Transverse colon (tissue), 4 donors: ENCODE measurements around the gene DCAF8. TPM values are rescaled to one million over a fixed set of nuclear protein-coding genes. Genes with fewer than 3 reads are reported as not detected.

ENCODE experiments used
- DNase-seq: peaks from one replicate; pipeline ENCODE4 v3.0.0-alpha.2; 2019
- H3K27ac ChIP-seq, 4 donors: fragments of 200-600 bp; sonication (generic); 2 replicates each; pipeline ENCODE4 v1.5.1; 2016 to 2018; ENCODE audit warnings: inconsistent platforms in 4 of 4
- H3K27me3 ChIP-seq: fragments of 200-600 bp; sonication (generic); 2 replicates; pipeline ENCODE4 v1.5.1; 2017; ENCODE audit warnings: inconsistent platforms
- H3K36me3 ChIP-seq, 4 donors: fragments of 200-600 bp; sonication (generic); 2 replicates each; pipeline ENCODE4 v1.5.1; 2017 to 2019; ENCODE audit warnings: inconsistent platforms in 4 of 4
- H3K4me1 ChIP-seq, 4 donors: fragments of 200-600 bp; sonication (generic); 2 replicates each; pipeline ENCODE4 v1.5.1; 2017 to 2020; ENCODE audit warnings: inconsistent platforms in 4 of 4
- H3K4me3 ChIP-seq, 4 donors: fragments of 200-600 bp; sonication (generic); 1 replicate in 1 of 4; 2 replicates in 3 of 4; pipeline versions ENCODE4 v1.5.1 to v1.6.1; 2017 to 2019; ENCODE audit warnings: inconsistent platforms in 4 of 4
- H3K9me3 ChIP-seq, 2 donors: fragments of 200-600 bp; sonication (generic); 2 replicates each; pipeline ENCODE4 v1.5.1; 2017 to 2019; ENCODE audit warnings: inconsistent platforms in 2 of 2
- CTCF ChIP-seq, 5 experiments: fragments of 200-600 bp in 3 of 5; fragments of 450-650 bp in 2 of 5; sonication (generic) in 3 of 5; IDR thresholded peaks; 1 replicate in 2 of 5; 2 replicates in 3 of 5; pipeline ENCODE4 v1.5.1; 2016 to 2017; ENCODE audit warnings: antibody characterized with exemption in 5 of 5, inconsistent platforms in 3 of 5, mild to moderate bottlenecking in 2 of 5, moderate library complexity in 1 of 5
- EP300 ChIP-seq: sonication (generic); formaldehyde crosslinking; IDR thresholded peaks from one replicate; pipeline ENCODE4 v1.6.1; 2017; ENCODE audit warnings: antibody characterized with exemption, low read depth
- POLR2A ChIP-seq: fragments of 450-650 bp; IDR thresholded peaks from one replicate; pipeline ENCODE4 v1.6.1; 2016; ENCODE audit warnings: antibody characterized with exemption, mild to moderate bottlenecking, moderate library complexity
- POLR2AphosphoS5 ChIP-seq, 3 donors: sonication (generic); formaldehyde crosslinking; IDR thresholded peaks; one replicate each; pipeline ENCODE4 v1.6.1; 2016; ENCODE audit warnings: antibody characterized with exemption in 3 of 3
- WGBS, 2 donors: methylation state at CpG; one replicate each; pipeline ENCODE4 v1.1.5; 2018; ENCODE audit warnings: low coverage in 1 of 2; 5-methylcytosine and 5-hydroxymethylcytosine counted together
- in situ Hi-C, 4 donors: fragments of 200-750 bp; cut with MboI; loops; one replicate each; pipeline versions ENCODE4 v1.15.0 to v1.15.1; 2017; ENCODE audit warnings: low sequenced_read_pairs in 3 of 4, low pct_ligation_motif_present in 1 of 4, low pct_unique_long_range_greater_than_20kb in 1 of 4
- intact Hi-C: fragments of 100-400 bp; cut with DNase I; formaldehyde crosslinking; loops from one replicate; pipeline ENCODE4 v1.15.1; 2023; ENCODE audit warnings: low total_unique reads
- total RNA-seq, 4 donors: library from RNA; depleted of rRNA; stranded (reverse); fragments of >200 nt; gene quantifications; one replicate each; pipeline ENCODE4 v1.1.0, GENCODE V29; 2016

DCAF8 gene
- total RNA-seq, 4 donors from 2014 or later = 128 to 279 (median 137) TPM

GRCh38 chr1:160284220-160284781 lies 22.0 kb upstream of the DCAF8 start:
- DNase-seq = peak; percentile 41
- H3K27me3 ChIP-seq = no peaks in the 10 kb centered on the region
- peak overlapping the region; percentile 86 to 100 (median 93) for H3K4me3 ChIP-seq
- intact Hi-C loops = no loop called here
- H3K9me3 ChIP-seq = no peaks in the 10 kb centered on the region
- peaks cover 0 to 37% (median 16%) of the 10 kb centered on the region in 4 donors for H3K36me3 ChIP-seq
- H3K27ac ChIP-seq = peak overlapping the region; percentile 88 to 96 (median 91)
- peaks cover 11 to 23% (median 14%) of the 10 kb centered on the region in 4 donors for H3K4me1 ChIP-seq
- 1 to 5% methylated on average over 9 to 15 of the region's 15 CpGs for WGBS, 2 donors
- in situ Hi-C loops = loop anchor here in 1 of 4 donors (25.0 kb wide), 1 partner anchor 97 kb away; the partner anchor contains the start of gene CASQ1
- peak in 2 of 3 donors; percentile 67 to 72 for TF ChIP-seq POLR2AphosphoS5 (IDR thresholded peaks at IDR 0.05)
- no peak for TF ChIP-seq EP300
- peak; percentile 44 for TF ChIP-seq POLR2A

- peaks cover 11 to 23% (median 14%) of the 10 kb centered on the region in 4 donors for H3K4me1 ChIP-seq
- in situ Hi-C loops (loop anchor here in 1 of 4 donors (25.0 kb wide), 1 partner anchor 96 kb away; the partner anchor contains the start of gene CASQ1), intact Hi-C loops (no loop called here)
- H3K27ac ChIP-seq = no peak overlapping the region
- H3K36me3 ChIP-seq = peaks cover 0 to 39% (median 20%) of the 10 kb centered on the region in 4 donors
- 82 to 92% methylated on average over 1 to 7 of the region's 7 CpGs for WGBS, 2 donors
- no peak for DNase-seq
- TF ChIP-seq POLR2AphosphoS5 (IDR thresholded peaks at IDR 0.05) (no peak), POLR2A (no peak), EP300 (no peak), CTCF (IDR thresholded peaks at IDR 0.05) (no peak)
- H3K9me3 ChIP-seq = no peaks in the 10 kb centered on the region
- H3K4me3 ChIP-seq = no peak overlapping the region
- H3K27me3 ChIP-seq = no peaks in the 10 kb centered on the region
Measured at GRCh38 chr1:160282807-160283206, 20.5 kb upstream of the DCAF8 start.

GRCh38 chr1:160277987-160278386 lies 15.6 kb upstream of the DCAF8 start:
- no peaks in the 10 kb centered on the region for H3K27me3 ChIP-seq
- no peaks in the 10 kb centered on the region for H3K4me1 ChIP-seq
- no peak for TF ChIP-seq POLR2A
- TF ChIP-seq POLR2AphosphoS5 (IDR thresholded peaks at IDR 0.05) = no peak
- no peak for TF ChIP-seq EP300
- TF ChIP-seq CTCF (IDR thresholded peaks at IDR 0.05) = no peak
- 86 to 89% methylated on average over 4 of the region's 4 CpGs for WGBS, 2 donors
- in situ Hi-C loops (loop anchor here in 1 of 4 donors (25.0 kb wide), 1 partner anchor 91 kb away; the partner anchor contains the start of gene CASQ1), intact Hi-C loops (no loop called here)
- peaks cover 0 to 42% (median 20%) of the 10 kb centered on the region in 4 donors for H3K36me3 ChIP-seq
- no peak for DNase-seq
- H3K9me3 ChIP-seq = no peaks in the 10 kb centered on the region
- no peak overlapping the region for H3K4me3 ChIP-seq
- H3K27ac ChIP-seq = no peak overlapping the region

GRCh38 chr1:160277330-160277729 lies 15.0 kb upstream of the DCAF8 start:
- intact Hi-C loops = no loop called here
- 92% methylated on average over 2 of the region's 2 CpGs; no CpG with 5 or more reads in 1 of the 2 donors for WGBS, 2 donors

More at GRCh38 chr1:160277330-160277729, 15.0 kb upstream of the DCAF8 start:
- no peak for DNase-seq
- no peaks in the 10 kb centered on the region for H3K9me3 ChIP-seq
- no peaks in the 10 kb centered on the region for H3K4me1 ChIP-seq
- H3K4me3 ChIP-seq = no peak overlapping the region
- TF ChIP-seq POLR2AphosphoS5 (IDR thresholded peaks at IDR 0.05) = no peak
- no peak for TF ChIP-seq POLR2A
- no peak for TF ChIP-seq CTCF (IDR thresholded peaks at IDR 0.05)
- H3K27me3 ChIP-seq = no peaks in the 10 kb centered on the region
- in situ Hi-C loops = loop anchor here in 1 of 4 donors (25.0 kb wide), 1 partner anchor 90 kb away; the partner anchor contains the start of gene CASQ1
- H3K27ac ChIP-seq = no peak overlapping the region
- H3K36me3 ChIP-seq = peaks cover 0 to 42% (median 19%) of the 10 kb centered on the region in 4 donors
